ENCODE measurements around the gene EFNB2.

EFNB2 gene

GRCh38 chr13:106494936-106495335, 40.5 kb downstream of the EFNB2 start:
- no peak for DNase-seq
- Histone ChIP-seq H3K9ac (ENCODE audit: low read length) (no peak overlapping the region), H3K9me2 (replicated peaks; ENCODE audit: insufficient read depth, low read length) (no peaks in the 10 kb centered on the region), H3F3A (ENCODE audit: insufficient read depth, low read length) (no peaks in the 10 kb centered on the region), H3K27me3 (replicated peaks; ENCODE audit: insufficient read depth, low read length) (no peaks in the 10 kb centered on the region), H3K4me3 (ENCODE audit: low read length) (no peak overlapping the region), H4K20me1 (ENCODE audit: insufficient read depth, low read length) (no peaks in the 10 kb centered on the region), H3K4me2 (ENCODE audit: low read depth, low read length) (no peak overlapping the region), H2AFZ (ENCODE audit: low read length) (no peak overlapping the region), H3K9me3 (replicated peaks; ENCODE audit: insufficient read depth, low read length) (no peaks in the 10 kb centered on the region), H3K36me3 (replicated peaks; ENCODE audit: insufficient read depth, low read length) (no peaks in the 10 kb centered on the region), H3K4me1 (ENCODE audit: low read length) (no peaks in the 10 kb centered on the region), H3K27ac (ENCODE audit: low read length) (no peak overlapping the region), H3K79me2 (ENCODE audit: low read length) (no peaks in the 10 kb centered on the region)
- TF ChIP-seq EZH2phosphoT487 (IDR thresholded peaks at IDR 0.05; ENCODE audit: low read length) (no peak), CTCF (IDR thresholded peaks at IDR 0.05; ENCODE audit: low read length) (no peak), EZH2 (optimal IDR thresholded peaks at IDR 0.05; ENCODE audit: low read depth, low read length) (no peak)

GRCh38 chr13:106494506-106494905, 41.0 kb downstream of the EFNB2 start:
- H3K27ac ChIP-seq (ENCODE audit: low read length) = no peak overlapping the region
- no peak overlapping the region for H3K4me3 ChIP-seq (ENCODE audit: low read length)
- TF ChIP-seq EZH2 (optimal IDR thresholded peaks at IDR 0.05; ENCODE audit: low read depth, low read length) = no peak
- no peak for TF ChIP-seq EZH2phosphoT487 (IDR thresholded peaks at IDR 0.05; ENCODE audit: low read length)
- no peak for TF ChIP-seq CTCF (IDR thresholded peaks at IDR 0.05; ENCODE audit: low read length)
- no peaks in the 10 kb centered on the region for H3K9me3 ChIP-seq (replicated peaks; ENCODE audit: insufficient read depth, low read length)
- no peak overlapping the region for H3K9ac ChIP-seq (ENCODE audit: low read length)
- no peaks in the 10 kb centered on the region for H3K36me3 ChIP-seq (replicated peaks; ENCODE audit: insufficient read depth, low read length)
- no peak for DNase-seq
- H3K9me2 ChIP-seq (replicated peaks; ENCODE audit: insufficient read depth, low read length) = no peaks in the 10 kb centered on the region
- no peaks in the 10 kb centered on the region for H3K27me3 ChIP-seq (replicated peaks; ENCODE audit: insufficient read depth, low read length)
- no peaks in the 10 kb centered on the region for H3K79me2 ChIP-seq (ENCODE audit: low read length)
- H3K4me1 ChIP-seq (ENCODE audit: low read length) = no peaks in the 10 kb centered on the region
- no peaks in the 10 kb centered on the region for H3F3A ChIP-seq (ENCODE audit: insufficient read depth, low read length)
- H3K4me2 ChIP-seq (ENCODE audit: low read depth, low read length) = no peak overlapping the region
- no peak overlapping the region for H2AFZ ChIP-seq (ENCODE audit: low read length)
- no peaks in the 10 kb centered on the region for H4K20me1 ChIP-seq (ENCODE audit: insufficient read depth, low read length)

GRCh38 chr13:106493533-106494220, 41.8 kb downstream of the EFNB2 start:
- no peak for TF ChIP-seq EZH2phosphoT487 (IDR thresholded peaks at IDR 0.05; ENCODE audit: low read length)
- TF ChIP-seq EZH2 (optimal IDR thresholded peaks at IDR 0.05; ENCODE audit: low read depth, low read length) = no peak
- H3K4me1 ChIP-seq (ENCODE audit: low read length) = no peaks in the 10 kb centered on the region
- H3K36me3 ChIP-seq (replicated peaks; ENCODE audit: insufficient read depth, low read length) = no peaks in the 10 kb centered on the region
- H3K9ac ChIP-seq (ENCODE audit: low read length) = no peak overlapping the region
- H3F3A ChIP-seq (ENCODE audit: insufficient read depth, low read length) = no peaks in the 10 kb centered on the region
- no peaks in the 10 kb centered on the region for H3K79me2 ChIP-seq (ENCODE audit: low read length)
- no peaks in the 10 kb centered on the region for H3K9me2 ChIP-seq (replicated peaks; ENCODE audit: insufficient read depth, low read length)
- no peaks in the 10 kb centered on the region for H3K27me3 ChIP-seq (replicated peaks; ENCODE audit: insufficient read depth, low read length)
- no peak overlapping the region for H3K4me3 ChIP-seq (ENCODE audit: low read length)
- H3K4me2 ChIP-seq (ENCODE audit: low read depth, low read length) = no peak overlapping the region
- no peak overlapping the region for H3K27ac ChIP-seq (ENCODE audit: low read length)
- H4K20me1 ChIP-seq (ENCODE audit: insufficient read depth, low read length) = no peaks in the 10 kb centered on the region
- H2AFZ ChIP-seq (ENCODE audit: low read length) = no peak overlapping the region
- H3K9me3 ChIP-seq (replicated peaks; ENCODE audit: insufficient read depth, low read length) = no peaks in the 10 kb centered on the region
- DNase-seq = no peak

All from MM.1S (cell line).